C4-2B (cell line): ENCODE data around the gene SH2D1A.

Source experiments
- CTCF ChIP-seq: fragments of 450-650 bp; conservative IDR thresholded peaks from 2 replicates; pipeline ENCODE4 v1.5.1; 2017; ENCODE audit warnings: mild to moderate bottlenecking
- ZFX ChIP-seq: fragments of 450-650 bp; IDR thresholded peaks from 2 replicates; pipeline ENCODE4 v1.6.1; 2017

- TF ChIP-seq CTCF, result no peak
- no peak for TF ChIP-seq ZFX
Measured at GRCh38 chrX:124325732-124326131, 20.6 kb upstream of the SH2D1A start.
